ENCODE measurements around the gene PDXK.
A peak's percentile ranks its signal among the peaks of the same experiment; 100 is the strongest.

PDXK gene

GRCh38 chr21:43783098-43783700 lies 64.3 kb downstream of the PDXK start:
- no peak for DNase-seq (ENCODE audit: low spot score)

GRCh38 chr21:43785134-43785533 lies 66.2 kb downstream of the PDXK start:
- no peak for DNase-seq (ENCODE audit: low spot score)

DNA sequence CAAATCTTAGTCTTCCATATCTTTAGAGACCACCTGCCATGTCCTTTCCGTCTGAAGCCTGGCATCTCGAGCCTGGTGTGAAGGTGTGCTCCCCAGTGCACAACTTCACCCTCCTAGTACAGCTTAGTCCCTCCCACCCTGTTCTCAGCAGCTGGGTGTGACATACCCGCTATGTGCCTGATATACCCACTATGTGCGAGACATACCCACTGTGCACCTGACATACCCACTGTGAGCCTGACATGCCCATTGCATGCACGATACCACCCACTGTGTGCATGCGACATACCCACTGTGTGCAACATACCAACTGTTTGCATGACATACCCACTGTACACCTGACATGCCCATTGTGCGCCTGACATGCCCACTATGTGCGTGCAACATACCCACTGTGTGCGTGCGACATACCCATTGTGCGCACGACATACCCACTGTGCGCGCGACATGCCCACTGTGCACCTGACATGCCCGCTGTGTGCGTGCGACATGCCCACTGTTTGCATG lies 67.4 kb downstream of the PDXK start:
- DNase-seq (ENCODE audit: low spot score), result no peak

- DNase-seq (ENCODE audit: low spot score), result no peak
Measured at GRCh38 chr21:43786807-43787440, 68.0 kb downstream of the PDXK start.

- DNase-seq (ENCODE audit: low spot score), result peak; percentile 100
Measured at GRCh38 chr21:43789276-43790009, 70.5 kb downstream of the PDXK start, which contains the start of gene RRP1. Gene RRP1, plus strand, starts transcription at chr21:43789577. Its CDS starts 53 bp downstream, at chr21:43789630.

GRCh38 chr21:43790010-43790524 lies 71.1 kb downstream of the PDXK start:
- DNase-seq (ENCODE audit: low spot score), result no peak

GRCh38 chr21:43792406-43792805 lies 73.5 kb downstream of the PDXK start:
- no peak for DNase-seq (ENCODE audit: low spot score)

DNA sequence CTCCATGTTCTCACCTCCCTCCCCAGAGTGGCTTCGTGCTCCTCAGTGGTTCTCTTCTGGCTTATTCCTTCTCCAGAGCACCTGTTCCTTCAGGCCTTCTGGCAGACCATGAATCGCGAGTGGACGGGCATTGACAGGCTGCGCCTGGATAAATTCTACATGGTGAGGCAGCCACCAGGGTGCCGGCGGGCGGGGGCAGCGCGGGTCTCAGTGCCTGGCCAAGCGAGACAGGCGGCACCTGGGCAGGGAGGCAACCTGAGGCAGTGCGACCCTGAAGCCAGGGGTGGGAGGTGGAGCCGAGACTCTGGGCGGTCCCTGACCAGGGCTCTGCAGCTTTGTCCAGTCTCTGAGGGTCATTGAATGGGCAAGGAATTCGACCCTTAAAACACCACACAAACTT lies 74.3 kb downstream of the PDXK start:
- no peak for DNase-seq (ENCODE audit: low spot score)

DNA sequence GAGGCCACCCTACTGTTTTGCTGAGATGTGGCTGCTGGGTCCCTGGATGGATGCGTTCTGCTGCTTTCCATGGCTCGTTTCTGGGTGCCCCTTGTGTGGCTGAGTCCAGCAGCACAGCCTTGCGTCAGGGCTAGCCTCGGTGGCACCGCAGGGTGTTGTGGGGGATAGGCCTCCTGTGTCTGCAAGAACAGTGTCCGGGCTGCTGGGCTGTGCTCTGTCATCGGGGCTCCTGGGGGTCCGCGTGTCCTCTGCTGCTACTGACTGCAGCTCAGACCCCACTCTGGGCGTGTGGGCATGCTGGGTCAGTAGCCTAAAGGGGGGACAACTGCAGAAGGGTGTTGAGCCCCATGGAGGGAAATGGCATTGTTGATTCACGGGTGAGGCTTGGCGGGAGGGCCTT lies 75.4 kb downstream of the PDXK start:
- DNase-seq (ENCODE audit: low spot score), result no peak

DNA sequence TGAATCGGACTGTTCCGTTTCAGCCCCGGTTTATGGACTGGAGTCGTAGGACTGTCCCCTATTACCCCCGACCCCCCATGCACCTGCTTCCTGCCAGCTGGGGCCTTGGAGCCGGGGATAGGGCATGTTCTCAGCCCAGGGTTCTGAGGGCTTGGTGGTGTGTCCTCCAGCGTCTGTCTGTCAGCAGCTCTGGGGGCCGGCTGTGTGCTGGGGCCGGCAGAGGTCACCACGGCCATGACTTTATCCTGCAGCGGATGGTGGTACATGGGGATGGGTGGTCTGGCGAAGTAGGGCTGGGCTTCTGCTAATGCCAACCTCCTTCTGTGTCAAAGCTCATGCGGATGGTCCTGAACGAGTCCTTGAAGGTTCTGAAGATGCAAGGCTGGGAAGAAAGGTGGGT lies 75.9 kb downstream of the PDXK start:
- no peak for DNase-seq (ENCODE audit: low spot score)

- DNase-seq (ENCODE audit: low spot score), result no peak
Measured at GRCh38 chr21:43797415-43797814, 78.5 kb downstream of the PDXK start.

DNA sequence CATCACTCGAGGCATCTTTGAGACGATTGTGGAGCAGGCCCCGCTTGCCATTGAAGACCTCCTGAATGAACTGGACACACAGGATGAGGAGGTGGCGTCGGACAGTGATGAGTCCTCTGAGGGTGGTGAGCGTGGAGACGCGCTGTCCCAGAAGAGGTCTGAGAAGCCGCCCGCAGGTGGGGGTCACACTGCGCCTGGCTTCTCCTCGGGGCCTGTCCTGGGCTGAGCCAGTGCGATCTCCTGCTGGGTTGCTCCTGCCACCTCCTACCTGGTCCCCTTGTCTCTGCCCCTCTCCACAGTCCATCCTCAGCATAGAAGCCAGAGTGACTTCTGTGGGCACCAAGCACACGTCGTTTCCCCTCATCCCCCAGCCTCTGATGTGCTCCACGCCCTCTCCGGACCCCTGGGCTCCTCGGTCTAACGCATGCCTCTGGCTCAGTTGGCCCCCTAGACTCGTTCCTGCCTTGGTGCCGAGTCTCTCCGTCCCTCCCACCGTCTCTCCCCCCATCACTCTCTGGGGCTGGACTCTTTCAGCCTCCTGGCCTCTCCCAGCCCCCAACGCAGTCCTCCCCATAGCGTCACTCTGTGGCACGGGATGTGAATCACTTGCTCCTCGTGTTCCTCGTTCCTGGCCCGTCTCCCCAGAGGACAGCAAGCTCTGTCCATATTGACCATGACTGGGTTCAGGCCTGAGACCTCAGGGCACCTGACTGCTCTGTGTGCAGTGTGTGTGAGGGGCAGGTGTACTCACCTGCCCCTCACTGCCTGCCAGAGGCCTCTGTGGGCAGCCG lies 79.2 kb downstream of the PDXK start:
- DNase-seq (ENCODE audit: low spot score), result no peak

GRCh38 chr21:43799301-43799840 lies 80.4 kb downstream of the PDXK start:
- no peak for DNase-seq (ENCODE audit: low spot score)

DNA sequence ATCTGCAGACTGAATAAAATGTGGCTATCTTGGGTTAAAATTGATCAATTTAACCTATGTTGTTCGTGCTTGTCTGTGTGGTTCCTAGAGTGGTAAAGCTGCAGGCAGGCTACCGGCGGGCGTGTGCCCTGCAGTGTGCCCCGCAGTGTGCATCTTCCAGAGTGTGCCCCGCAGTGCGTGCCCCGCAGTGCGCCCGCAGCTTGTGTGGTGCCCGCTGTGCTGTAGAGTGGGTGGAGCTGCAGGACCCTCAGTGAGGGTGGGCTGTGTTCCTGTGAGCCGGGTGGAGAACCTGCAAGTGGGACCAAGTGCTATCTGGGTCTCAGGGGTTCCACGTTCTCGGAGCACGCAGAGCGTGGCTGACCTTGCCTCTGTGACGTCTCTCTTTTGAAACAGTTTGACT lies 81.2 kb downstream of the PDXK start:
- no peak for DNase-seq (ENCODE audit: low spot score)

DNA sequence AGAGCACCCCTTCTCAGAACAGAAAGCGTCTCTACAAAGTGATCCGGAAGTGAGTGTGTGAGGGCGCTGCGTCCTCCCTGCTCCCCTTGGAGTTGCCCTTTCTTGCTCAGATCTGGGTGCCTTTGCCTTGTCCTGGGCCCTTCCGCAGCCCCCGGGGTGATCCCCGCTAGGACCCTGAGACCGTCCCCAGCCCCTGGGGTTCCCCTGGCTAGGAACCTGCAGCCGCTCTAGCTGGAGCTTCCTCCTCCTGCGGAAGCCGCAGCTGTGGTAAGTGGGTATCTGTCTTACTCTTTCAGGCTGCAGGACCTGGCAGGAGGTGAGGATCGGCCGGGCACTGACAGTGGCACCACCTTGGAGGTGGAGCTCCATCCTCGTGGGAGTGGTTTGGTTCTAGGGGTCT lies 81.6 kb downstream of the PDXK start:
- no peak for DNase-seq (ENCODE audit: low spot score)

DNA sequence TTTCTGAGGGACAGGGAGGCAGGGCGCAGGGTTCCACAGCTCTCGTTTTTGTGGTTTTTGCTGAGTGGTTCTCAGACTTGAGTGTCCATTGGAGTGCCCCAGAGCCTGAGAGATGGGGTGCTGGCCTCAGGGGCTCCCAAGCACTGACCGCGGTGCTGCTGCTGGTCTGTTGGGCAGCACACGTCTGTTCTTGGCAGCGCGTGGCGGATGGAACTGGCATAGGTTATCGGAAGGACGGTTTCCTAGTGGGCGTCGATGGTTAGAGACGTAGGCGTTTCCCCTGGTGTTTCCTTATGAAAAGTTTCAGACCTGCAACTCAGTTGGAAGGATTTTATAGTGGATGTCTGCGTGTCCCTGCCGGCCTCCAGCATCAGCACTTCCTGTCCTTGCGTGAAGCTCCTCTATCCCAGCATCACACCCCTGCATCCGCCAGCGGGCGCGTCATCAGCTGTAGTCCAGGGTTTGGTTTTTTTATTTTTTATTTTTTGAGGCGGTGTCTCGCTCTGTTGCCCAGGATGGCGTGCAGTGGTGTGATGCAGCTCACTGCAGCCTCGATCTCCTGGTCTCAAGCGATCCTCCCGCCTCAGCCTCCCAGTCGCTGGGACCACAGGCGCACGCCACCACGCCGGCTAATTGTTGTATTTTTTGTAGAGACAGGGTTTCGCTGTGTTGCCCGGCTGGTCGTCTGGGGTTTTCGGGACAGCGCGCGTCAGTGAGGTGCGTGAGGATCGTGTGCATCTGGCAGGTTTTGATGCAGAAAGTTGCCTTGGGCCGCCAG lies 82.3 kb downstream of the PDXK start:
- DNase-seq (ENCODE audit: low spot score), result no peak

GRCh38 chr21:43802713-43803313 lies 83.9 kb downstream of the PDXK start:
- no peak for DNase-seq (ENCODE audit: low spot score)

DNA sequence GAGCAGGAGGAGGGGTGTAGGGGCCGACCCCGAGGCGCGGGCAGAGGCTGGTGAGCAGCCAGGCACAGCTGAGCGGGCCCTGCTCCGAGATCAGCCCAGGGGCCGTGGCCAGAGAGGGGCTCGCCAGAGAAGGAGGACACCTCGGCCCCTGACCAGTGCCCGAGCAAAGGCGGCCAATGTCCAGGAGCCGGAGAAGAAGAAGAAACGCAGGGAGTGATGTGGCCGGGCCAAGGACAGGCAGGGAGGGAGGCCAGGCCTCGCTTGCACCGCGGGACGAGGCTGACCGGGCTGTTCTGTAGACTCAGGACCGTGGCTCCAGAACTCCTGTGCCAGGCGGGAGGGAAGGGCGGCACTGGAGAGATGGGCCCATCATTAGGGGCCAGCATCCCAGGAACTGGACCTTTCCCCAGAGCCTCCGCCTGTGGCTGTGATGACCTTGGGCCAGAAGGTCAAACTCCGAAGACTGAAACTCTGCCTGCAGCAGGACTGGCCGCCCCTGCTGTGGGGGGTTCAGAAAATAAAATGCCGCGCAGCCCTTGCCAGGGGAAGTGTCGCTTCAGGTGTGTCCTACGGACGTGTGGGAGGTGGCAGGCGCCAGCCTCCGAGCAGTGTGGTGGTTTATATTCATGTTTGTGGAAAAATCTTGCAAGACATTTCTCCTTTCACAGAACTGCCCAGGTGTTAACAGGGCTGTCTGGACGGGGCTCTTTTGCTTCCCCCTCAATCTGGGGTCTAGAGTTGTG lies 84.8 kb downstream of the PDXK start:
- no peak for DNase-seq (ENCODE audit: low spot score)

DNA sequence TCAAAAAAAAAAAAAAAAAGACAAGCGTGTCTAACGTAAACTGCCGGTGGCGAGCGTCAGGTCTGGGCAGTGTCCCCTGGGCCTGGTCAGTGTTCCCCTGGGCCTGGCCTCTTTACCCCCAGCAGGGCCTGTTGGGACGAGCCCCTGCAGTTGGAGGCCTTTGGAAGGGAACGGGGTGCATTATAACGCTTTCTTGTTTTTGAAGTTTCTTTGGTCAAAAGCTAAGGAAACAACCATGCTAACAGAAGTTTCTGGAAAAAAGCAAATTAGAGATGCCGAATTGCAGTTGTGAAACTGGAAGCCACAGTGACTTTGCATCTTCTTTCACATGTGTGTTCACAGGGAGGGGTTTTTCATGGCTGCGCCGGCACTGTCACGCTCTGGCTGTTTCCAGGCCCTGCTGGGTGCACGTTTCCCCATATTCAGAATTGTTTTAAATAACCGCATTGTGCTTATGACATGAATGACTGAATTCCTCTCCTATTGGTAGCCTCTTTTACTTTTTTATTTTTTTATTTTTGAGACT lies 86.4 kb downstream of the PDXK start:
- DNase-seq (ENCODE audit: low spot score), result no peak

Measured in GM03348 (cell line).